ENCODE measurements around the gene SMARCD1.

Gene SMARCD1

DNA sequence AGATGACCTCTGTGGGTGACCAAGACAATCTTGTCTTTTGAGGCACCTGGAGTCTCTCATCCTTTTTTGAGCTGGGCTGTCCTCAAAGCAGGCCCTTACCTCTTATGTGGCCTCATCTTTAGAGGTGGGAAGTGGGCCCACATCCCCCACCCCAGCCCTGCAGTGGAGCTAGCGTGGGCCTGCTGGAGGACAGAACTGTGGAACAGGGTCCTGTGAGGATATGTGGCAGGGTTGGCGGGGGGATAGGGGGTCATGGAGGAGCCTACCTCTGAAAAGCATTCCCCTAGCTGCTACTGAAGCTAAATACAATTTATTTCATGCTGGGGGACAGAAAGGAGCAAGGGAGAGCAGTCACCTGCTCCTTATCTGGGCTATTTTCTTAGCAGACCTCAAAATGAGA is 18.2 kb downstream of the SMARCD1 start:
- Histone ChIP-seq H3F3A (ENCODE audit: insufficient read depth) (no peaks in the 10 kb centered on the region), H3K27me3 (ENCODE audit: low read length) (no peaks in the 10 kb centered on the region), H3K9ac (ENCODE audit: low read length) (no peak overlapping the region), H3K4me2 (ENCODE audit: low read depth, low read length, poor library complexity, severe bottlenecking) (no peak overlapping the region), H3K4me3 (ENCODE audit: insufficient read depth, low read length, poor library complexity, severe bottlenecking) (no peak overlapping the region), H2AFZ (ENCODE audit: low read depth, low read length, severe bottlenecking) (no peak overlapping the region), H3K79me2 (ENCODE audit: insufficient read depth, low read length) (no peaks in the 10 kb centered on the region), H4K20me1 (ENCODE audit: low read depth, low read length) (no peaks in the 10 kb centered on the region), H3K36me3 (ENCODE audit: low read length) (no peaks in the 10 kb centered on the region), H3K9me2 (replicated peaks; ENCODE audit: insufficient read depth, low read length) (no peaks in the 10 kb centered on the region), H3K27ac (ENCODE audit: low read depth, low read length) (no peak overlapping the region), H3K9me3 (ENCODE audit: insufficient read depth, low read length) (no peaks in the 10 kb centered on the region)
- TF ChIP-seq, protein P1, sequence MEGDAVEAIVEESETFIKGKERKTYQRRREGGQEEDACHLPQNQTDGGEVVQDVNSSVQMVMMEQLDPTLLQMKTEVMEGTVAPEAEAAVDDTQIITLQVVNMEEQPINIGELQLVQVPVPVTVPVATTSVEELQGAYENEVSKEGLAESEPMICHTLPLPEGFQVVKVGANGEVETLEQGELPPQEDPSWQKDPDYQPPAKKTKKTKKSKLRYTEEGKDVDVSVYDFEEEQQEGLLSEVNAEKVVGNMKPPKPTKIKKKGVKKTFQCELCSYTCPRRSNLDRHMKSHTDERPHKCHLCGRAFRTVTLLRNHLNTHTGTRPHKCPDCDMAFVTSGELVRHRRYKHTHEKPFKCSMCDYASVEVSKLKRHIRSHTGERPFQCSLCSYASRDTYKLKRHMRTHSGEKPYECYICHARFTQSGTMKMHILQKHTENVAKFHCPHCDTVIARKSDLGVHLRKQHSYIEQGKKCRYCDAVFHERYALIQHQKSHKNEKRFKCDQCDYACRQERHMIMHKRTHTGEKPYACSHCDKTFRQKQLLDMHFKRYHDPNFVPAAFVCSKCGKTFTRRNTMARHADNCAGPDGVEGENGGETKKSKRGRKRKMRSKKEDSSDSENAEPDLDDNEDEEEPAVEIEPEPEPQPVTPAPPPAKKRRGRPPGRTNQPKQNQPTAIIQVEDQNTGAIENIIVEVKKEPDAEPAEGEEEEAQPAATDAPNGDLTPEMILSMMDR (IDR thresholded peaks at IDR 0.05; ENCODE audit: insufficient read depth, low read length, poor library complexity, severe bottlenecking): no peak
- TF ChIP-seq EZH2phosphoT487 (conservative IDR thresholded peaks at IDR 0.05; ENCODE audit: low read length): no peak

DNA sequence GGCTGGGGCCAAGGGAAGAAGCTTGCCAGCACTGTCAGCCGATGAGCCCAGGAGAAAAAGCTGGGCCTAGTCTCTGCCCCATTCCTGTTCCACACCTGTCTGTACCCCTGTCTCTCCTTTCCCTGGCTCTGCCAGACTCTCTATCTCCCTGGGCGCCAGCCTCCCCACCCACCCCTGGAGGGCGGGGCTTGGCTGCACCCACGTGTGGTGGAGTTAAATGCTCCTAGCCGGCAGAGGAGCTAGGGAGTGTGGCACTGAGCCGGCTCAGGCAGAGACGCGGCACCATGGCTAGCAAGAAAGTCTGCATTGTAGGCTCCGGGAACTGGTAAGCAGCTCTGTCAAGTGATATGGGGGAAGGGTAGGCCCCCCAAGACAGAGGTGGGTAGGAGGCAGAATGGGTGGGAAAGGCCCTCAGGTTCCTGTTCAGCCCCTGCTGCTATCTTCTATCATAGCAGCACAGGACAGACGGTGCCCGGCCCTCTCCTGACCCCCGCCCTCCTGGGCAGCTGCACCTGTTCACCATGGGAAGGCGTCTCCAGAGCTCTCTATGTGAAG is 18.7 kb downstream of the SMARCD1 start, which contains the start of gene GPD1:
GPD1 (plus strand) TSS at position 242 of the 555 bp plus-strand sequence; CDS start at position 285, 43 bp downstream.
- H3K27ac ChIP-seq (ENCODE audit: low read depth, low read length): no peak within 1 kb of the TSS

DNA sequence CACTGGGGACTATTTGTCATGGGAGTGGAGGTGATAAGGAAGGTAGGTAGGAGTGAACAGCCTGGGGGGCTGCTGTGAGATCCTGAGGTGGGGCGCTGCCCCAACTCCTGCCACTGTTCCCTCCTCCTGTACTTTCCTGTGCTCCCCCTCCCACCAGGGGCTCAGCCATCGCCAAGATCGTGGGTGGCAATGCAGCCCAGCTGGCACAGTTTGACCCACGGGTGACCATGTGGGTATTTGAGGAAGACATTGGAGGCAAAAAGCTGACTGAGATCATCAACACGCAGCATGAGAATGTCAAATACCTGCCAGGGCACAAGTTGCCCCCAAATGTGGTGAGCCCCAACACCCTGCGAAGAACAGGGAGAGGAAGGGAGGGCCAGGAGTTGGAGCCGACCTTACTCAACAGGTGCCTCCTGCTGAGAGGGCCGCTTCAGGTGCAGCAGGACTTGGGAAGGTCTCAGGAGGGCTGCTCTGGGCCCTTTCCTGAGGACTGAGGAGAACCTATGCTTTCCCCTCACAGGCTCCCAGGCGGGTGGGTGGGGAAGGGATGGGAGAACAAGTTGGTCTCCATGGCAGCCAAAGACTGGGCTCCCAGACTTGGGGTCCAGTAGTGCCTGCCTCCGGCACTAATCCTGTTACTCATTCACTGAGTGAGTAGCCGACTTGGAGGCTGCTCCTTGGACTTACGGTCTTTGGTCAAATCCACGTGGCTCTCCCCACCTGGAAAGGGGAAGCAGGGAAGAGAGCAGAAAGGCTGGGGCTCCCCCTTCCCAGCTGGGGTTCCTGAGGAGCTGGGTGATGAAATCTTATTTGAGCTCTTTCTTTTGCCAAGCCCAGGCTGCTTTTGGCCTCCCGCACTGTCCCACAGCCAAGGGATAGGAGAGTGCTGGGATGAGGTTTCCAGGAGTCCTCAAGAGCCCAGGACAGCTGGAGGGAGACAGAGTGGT is 19.6 kb downstream of the SMARCD1 start:
- Histone ChIP-seq H3F3A (ENCODE audit: insufficient read depth) (no peaks in the 10 kb centered on the region), H3K4me3 (ENCODE audit: insufficient read depth, low read length, poor library complexity, severe bottlenecking) (no peak overlapping the region), H3K9me2 (replicated peaks; ENCODE audit: insufficient read depth, low read length) (no peaks in the 10 kb centered on the region), H3K27ac (ENCODE audit: low read depth, low read length) (no peak overlapping the region), H2AFZ (ENCODE audit: low read depth, low read length, severe bottlenecking) (no peak overlapping the region), H3K4me2 (ENCODE audit: low read depth, low read length, poor library complexity, severe bottlenecking) (no peak overlapping the region), H3K9me3 (ENCODE audit: insufficient read depth, low read length) (no peaks in the 10 kb centered on the region), H3K79me2 (ENCODE audit: insufficient read depth, low read length) (no peaks in the 10 kb centered on the region), H4K20me1 (ENCODE audit: low read depth, low read length) (no peaks in the 10 kb centered on the region), H3K27me3 (ENCODE audit: low read length) (no peaks in the 10 kb centered on the region), H3K9ac (ENCODE audit: low read length) (no peak overlapping the region), H3K36me3 (ENCODE audit: low read length) (no peaks in the 10 kb centered on the region)
- no peak for TF ChIP-seq EZH2phosphoT487 (conservative IDR thresholded peaks at IDR 0.05; ENCODE audit: low read length)
- TF ChIP-seq, protein P1 (IDR thresholded peaks at IDR 0.05; ENCODE audit: insufficient read depth, low read length, poor library complexity, severe bottlenecking): no peak

More for the DNA sequence above, 18.7 kb downstream of the SMARCD1 start, which contains the start of gene GPD1:
- no peaks in the 10 kb centered on the region for H3F3A ChIP-seq (ENCODE audit: insufficient read depth)
- H3K36me3 ChIP-seq (ENCODE audit: low read length): no peaks in the 10 kb centered on the region
- TF ChIP-seq, protein P1 (IDR thresholded peaks at IDR 0.05; ENCODE audit: insufficient read depth, low read length, poor library complexity, severe bottlenecking): no peak
- no peak for TF ChIP-seq EZH2phosphoT487 (conservative IDR thresholded peaks at IDR 0.05; ENCODE audit: low read length)
- H3K79me2 ChIP-seq (ENCODE audit: insufficient read depth, low read length): no peaks in the 10 kb centered on the region
- no peaks in the 10 kb centered on the region for H3K9me2 ChIP-seq (replicated peaks; ENCODE audit: insufficient read depth, low read length)
- no peak within 1 kb of the TSS for H3K4me2 ChIP-seq (ENCODE audit: low read depth, low read length, poor library complexity, severe bottlenecking)
- no peaks in the 10 kb centered on the region for H4K20me1 ChIP-seq (ENCODE audit: low read depth, low read length)
- no peaks in the 10 kb centered on the region for H3K27me3 ChIP-seq (ENCODE audit: low read length)
- H3K4me3 ChIP-seq (ENCODE audit: insufficient read depth, low read length, poor library complexity, severe bottlenecking): no peak within 1 kb of the TSS
- H3K9me3 ChIP-seq (ENCODE audit: insufficient read depth, low read length): no peaks in the 10 kb centered on the region
- no peak within 1 kb of the TSS for H3K9ac ChIP-seq (ENCODE audit: low read length)
- no peak within 1 kb of the TSS for H2AFZ ChIP-seq (ENCODE audit: low read depth, low read length, severe bottlenecking)

Data from SU-DHL-6 (cell line).